Measurements from ENCODE around the gene ELOA.
A peak's percentile ranks its signal among the peaks of the same experiment; 100 is the strongest.

Gene ELOA

GRCh38 chr1:23743287-23744152 lies at the start of gene ELOA:
ELOA (plus strand) TSS chr1:23743471; CDS start chr1:23743504, 33 bp downstream.
- peak; percentile 63 to 84 for DNase-seq (ENCODE audit: low read depth in 1 of 2, low spot score in 1 of 2)
- no peak for TF ChIP-seq JUND (IDR thresholded peaks at IDR 0.05; ENCODE audit: low read depth)
- in situ Hi-C loops (cut with HindIII; ENCODE audit: low pct_unique_long_range_greater_than_20kb, low sequenced_read_pairs): no loop called here

GRCh38 chr1:23693599-23693998 lies 49.7 kb upstream of the ELOA start:
- in situ Hi-C loops (cut with HindIII; ENCODE audit: low pct_unique_long_range_greater_than_20kb, low sequenced_read_pairs): no loop called here
- TF ChIP-seq JUND (IDR thresholded peaks at IDR 0.05; ENCODE audit: low read depth): no peak

DNA sequence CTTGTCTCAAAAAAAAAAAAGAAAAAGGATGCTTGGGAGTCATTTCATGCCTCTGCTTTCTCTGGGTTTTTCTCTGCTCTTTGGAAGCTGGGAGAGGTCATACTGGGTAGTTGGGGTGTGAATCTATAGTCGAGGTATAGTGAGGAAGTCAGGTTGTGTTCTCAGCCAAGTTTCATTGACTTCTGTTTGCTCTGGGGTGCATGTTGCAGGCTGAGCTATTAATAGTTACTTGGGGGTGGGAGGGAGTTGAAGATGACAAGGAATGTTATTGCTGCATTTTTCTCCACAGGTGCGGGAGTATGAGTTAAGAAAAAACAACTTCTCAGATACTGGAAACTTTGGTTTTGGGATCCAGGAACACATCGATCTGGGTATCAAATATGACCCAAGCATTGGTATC lies 48.9 kb upstream of the ELOA start:
- no peak for TF ChIP-seq JUND (IDR thresholded peaks at IDR 0.05; ENCODE audit: low read depth)
- in situ Hi-C loops (cut with HindIII; ENCODE audit: low pct_unique_long_range_greater_than_20kb, low sequenced_read_pairs): no loop called here
- no peak for DNase-seq (ENCODE audit: low read depth in 1 of 2, low spot score in 1 of 2)

More at GRCh38 chr1:23693599-23693998, 49.7 kb upstream of the ELOA start:
- no peak for DNase-seq (ENCODE audit: low read depth in 1 of 2, low spot score in 1 of 2)

- no peak for DNase-seq (ENCODE audit: low read depth in 1 of 2, low spot score in 1 of 2)
- no peak for TF ChIP-seq JUND (IDR thresholded peaks at IDR 0.05; ENCODE audit: low read depth)
- in situ Hi-C loops (cut with HindIII; ENCODE audit: low pct_unique_long_range_greater_than_20kb, low sequenced_read_pairs): no loop called here
These were observed 47.6 kb upstream of the ELOA start for GRCh38 chr1:23695667-23696066.

DNA sequence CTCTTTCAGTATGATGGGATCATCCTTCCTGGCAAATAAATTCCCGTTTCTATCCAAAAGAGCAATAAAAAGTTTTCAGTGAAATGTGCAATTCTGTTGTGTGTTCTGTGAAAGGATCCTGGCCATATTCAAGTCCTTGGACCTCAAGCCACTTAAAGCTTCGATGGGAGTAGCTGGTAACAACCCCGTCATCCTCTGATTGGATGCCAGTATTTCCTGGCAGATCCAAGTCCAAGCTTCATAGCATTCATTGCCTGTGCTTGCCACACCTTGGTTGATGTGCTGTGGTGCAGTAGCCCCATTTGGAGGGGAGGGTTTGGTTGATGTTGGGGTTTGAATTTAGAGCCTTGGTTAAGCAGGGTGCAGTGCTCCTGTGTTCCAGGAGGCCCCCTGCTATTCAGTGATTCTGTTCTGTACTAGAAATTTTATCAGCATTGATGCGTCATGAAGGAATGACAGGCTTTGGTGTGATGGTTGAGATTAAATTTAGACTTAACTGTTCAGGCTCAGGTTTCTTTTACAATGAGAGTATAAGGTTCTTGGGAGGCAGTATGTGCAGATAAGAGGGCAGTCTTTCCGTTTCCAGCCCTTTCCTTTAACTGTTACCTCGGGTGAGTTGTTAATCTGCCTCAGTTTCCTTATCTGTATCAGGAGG lies 46.8 kb upstream of the ELOA start:
- TF ChIP-seq JUND (IDR thresholded peaks at IDR 0.05; ENCODE audit: low read depth): no peak
- DNase-seq (ENCODE audit: low read depth in 1 of 2, low spot score in 1 of 2): no peak
- in situ Hi-C loops (cut with HindIII; ENCODE audit: low pct_unique_long_range_greater_than_20kb, low sequenced_read_pairs): no loop called here

GRCh38 chr1:23698466-23698865 lies 44.8 kb upstream of the ELOA start:
- no peak for TF ChIP-seq JUND (IDR thresholded peaks at IDR 0.05; ENCODE audit: low read depth)
- DNase-seq (ENCODE audit: low read depth in 1 of 2, low spot score in 1 of 2): no peak
- in situ Hi-C loops (cut with HindIII; ENCODE audit: low pct_unique_long_range_greater_than_20kb, low sequenced_read_pairs): no loop called here

DNA sequence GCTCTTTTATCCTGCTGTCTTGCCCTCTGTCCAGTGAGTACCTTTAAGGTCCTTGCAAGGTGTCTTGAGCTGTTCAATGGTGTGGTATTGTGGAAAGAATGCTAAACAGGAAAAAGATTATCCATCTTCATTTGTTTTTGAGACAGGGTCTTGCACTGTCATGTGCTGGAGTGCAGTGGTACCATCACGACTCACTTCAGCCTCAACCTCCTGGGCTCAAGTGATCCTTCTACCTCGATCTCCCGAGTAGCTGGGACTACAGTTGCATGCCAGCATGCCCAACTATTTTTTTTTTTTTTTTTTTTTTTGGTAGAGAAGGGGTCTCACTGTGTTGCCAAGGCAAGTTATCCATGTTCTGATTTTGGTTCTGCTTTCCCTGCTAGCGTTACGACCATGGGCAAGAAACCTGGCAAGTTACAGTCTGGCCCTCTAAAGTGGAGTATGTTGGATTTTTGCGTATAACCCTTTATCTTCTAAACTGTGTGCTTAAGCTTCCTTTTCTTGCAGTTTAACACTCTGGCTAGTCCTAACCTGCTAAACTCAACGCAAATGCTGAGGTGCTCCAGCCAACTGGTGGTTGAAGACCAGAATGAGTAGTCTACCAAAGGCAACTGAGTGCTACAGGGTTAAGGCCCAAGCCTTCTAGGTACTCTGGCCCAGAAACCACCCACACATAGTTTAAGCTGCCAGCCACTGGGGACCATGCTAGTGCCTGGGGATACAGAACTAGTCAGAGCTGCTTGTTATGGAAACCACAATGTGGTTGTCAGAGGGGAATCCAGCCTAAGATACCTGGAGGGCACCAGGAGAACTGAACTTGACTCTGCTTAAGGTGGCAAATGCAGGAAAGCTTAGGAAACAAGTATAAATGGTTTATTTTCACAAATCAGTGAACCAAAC lies 43.7 kb upstream of the ELOA start:
- TF ChIP-seq JUND (IDR thresholded peaks at IDR 0.05; ENCODE audit: low read depth): no peak
- peak in 1 of 2 experiments; percentile 37 for DNase-seq (ENCODE audit: low read depth in 1 of 2, low spot score in 1 of 2)
- in situ Hi-C loops (cut with HindIII; ENCODE audit: low pct_unique_long_range_greater_than_20kb, low sequenced_read_pairs): no loop called here

DNA sequence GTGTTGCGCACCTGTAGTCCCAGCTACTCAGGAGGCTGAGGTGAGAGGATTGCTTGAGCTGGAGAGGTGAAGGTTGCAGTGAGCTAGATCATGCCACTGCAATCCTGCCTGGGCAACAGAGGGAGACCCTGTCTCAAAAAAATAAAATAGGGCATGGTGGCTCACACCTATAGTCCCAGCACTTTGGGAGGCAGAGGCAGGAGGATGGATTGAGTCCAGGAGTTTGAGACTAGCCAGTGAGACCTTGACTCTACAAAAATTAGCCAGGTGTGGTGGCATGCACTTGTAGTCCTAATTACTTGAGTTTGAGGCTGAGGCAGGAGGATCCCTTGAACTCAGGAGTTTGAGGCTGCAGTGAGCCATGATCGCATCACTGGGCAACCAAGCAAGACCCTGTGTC lies 42.0 kb upstream of the ELOA start:
- in situ Hi-C loops (cut with HindIII; ENCODE audit: low pct_unique_long_range_greater_than_20kb, low sequenced_read_pairs): no loop called here
- no peak for TF ChIP-seq JUND (IDR thresholded peaks at IDR 0.05; ENCODE audit: low read depth)
- DNase-seq (ENCODE audit: low read depth in 1 of 2, low spot score in 1 of 2): no peak

DNA sequence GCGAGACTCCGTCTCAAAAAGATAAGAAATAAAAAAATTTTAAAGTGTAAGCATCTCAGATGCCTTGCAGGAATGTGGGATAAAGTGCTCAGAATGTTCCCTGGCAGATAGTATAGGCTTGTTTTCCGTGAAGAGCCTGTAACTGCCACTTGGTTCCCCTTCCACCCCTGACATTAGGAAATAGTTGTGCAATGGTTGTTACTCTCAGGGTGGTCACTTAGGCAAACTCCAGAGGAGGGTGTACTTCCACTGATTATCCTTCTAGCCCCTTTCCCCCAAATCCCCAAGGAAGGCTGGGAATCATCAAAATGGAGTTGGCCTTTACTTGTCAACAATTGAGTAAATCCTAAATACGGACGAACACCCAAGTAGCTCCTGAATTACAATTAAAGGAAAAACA lies 41.3 kb upstream of the ELOA start:
- in situ Hi-C loops (cut with HindIII; ENCODE audit: low pct_unique_long_range_greater_than_20kb, low sequenced_read_pairs): no loop called here
- no peak for TF ChIP-seq JUND (IDR thresholded peaks at IDR 0.05; ENCODE audit: low read depth)
- DNase-seq (ENCODE audit: low read depth in 1 of 2, low spot score in 1 of 2): no peak

- in situ Hi-C loops (cut with HindIII; ENCODE audit: low pct_unique_long_range_greater_than_20kb, low sequenced_read_pairs): no loop called here
- no peak for TF ChIP-seq JUND (IDR thresholded peaks at IDR 0.05; ENCODE audit: low read depth)
- DNase-seq (ENCODE audit: low read depth in 1 of 2, low spot score in 1 of 2): no peak
These were observed 38.3 kb upstream of the ELOA start for GRCh38 chr1:23704834-23705495.

GRCh38 chr1:23709229-23709628 lies 34.0 kb upstream of the ELOA start:
- no peak for DNase-seq (ENCODE audit: low read depth in 1 of 2, low spot score in 1 of 2)
- in situ Hi-C loops (cut with HindIII; ENCODE audit: low pct_unique_long_range_greater_than_20kb, low sequenced_read_pairs): no loop called here
- no peak for TF ChIP-seq JUND (IDR thresholded peaks at IDR 0.05; ENCODE audit: low read depth)

GRCh38 chr1:23718482-23718881 lies 24.8 kb upstream of the ELOA start:
- in situ Hi-C loops (cut with HindIII; ENCODE audit: low pct_unique_long_range_greater_than_20kb, low sequenced_read_pairs): no loop called here
- peak in 1 of 2 experiments; percentile 60 for DNase-seq (ENCODE audit: low read depth in 1 of 2, low spot score in 1 of 2)
- no peak for TF ChIP-seq JUND (IDR thresholded peaks at IDR 0.05; ENCODE audit: low read depth)
